Activated T-cell treated with anti-CD3 and anti-CD28 coated beads for 1 hour (primary cell): Measurements from ENCODE around the gene ATG2A.
A peak's percentile ranks its signal among the peaks of the same experiment; 100 is the strongest.
"Not testable (repeated sequence)": the region's sequence is repeated elsewhere in the genome, so short reads cannot be mapped to it uniquely, and the experiment has no call there.

ENCODE experiments used
- DNase-seq: peaks from one replicate; pipeline ENCODE4 v3.0.0-alpha.2; 2020; ENCODE audit warnings: low read depth

Gene ATG2A

GRCh38 chr11:64853709-64854108, 63.3 kb downstream of the ATG2A start:
- no peak for DNase-seq

- no peak for DNase-seq
These were observed 64.1 kb downstream of the ATG2A start for GRCh38 chr11:64852804-64853509.

- no peak for DNase-seq
These were observed 65.1 kb downstream of the ATG2A start for GRCh38 chr11:64851831-64852351.

GRCh38 chr11:64850979-64851567, 65.9 kb downstream of the ATG2A start:
- DNase-seq = no peak

GRCh38 chr11:64849598-64850356, 67.2 kb downstream of the ATG2A start:
- no peak for DNase-seq

GRCh38 chr11:64848826-64849597, 68.0 kb downstream of the ATG2A start:
- DNase-seq = no peak

- DNase-seq = no peak
These were observed 68.7 kb downstream of the ATG2A start for GRCh38 chr11:64848214-64848825.

- peak; percentile 99 for DNase-seq
These were observed 69.9 kb downstream of the ATG2A start for GRCh38 chr11:64846998-64847666.

- DNase-seq = not testable (repeated sequence)
These were observed 71.3 kb downstream of the ATG2A start for GRCh38 chr11:64845776-64846129.

GRCh38 chr11:64845129-64845775, 71.8 kb downstream of the ATG2A start:
- no peak for DNase-seq
